Measurements from ENCODE around the gene SLC44A4.

SLC44A4 gene

GRCh38 chr6:31879143-31879542 is 346 bp upstream of the SLC44A4 start:
- H3K9ac ChIP-seq (ENCODE audit: low read depth, low read length): no peak overlapping the region
- H4K20me1 ChIP-seq (ENCODE audit: insufficient read depth, low read length): peaks cover 11% of the 10 kb centered on the region; the same call in 1 of the 2 replicates
- no peaks in the 10 kb centered on the region for H3K4me1 ChIP-seq (ENCODE audit: insufficient read depth, low read length)
- H3K4me3 ChIP-seq (ENCODE audit: low read depth in 1 of 2, low read length in 2 of 2): no peak overlapping the region
- no peak overlapping the region for H3K4me2 ChIP-seq (ENCODE audit: insufficient read depth, low read length)
- no peak overlapping the region for H3K27ac ChIP-seq (ENCODE audit: low read length)
- H3K9me3 ChIP-seq (ENCODE audit: insufficient read depth, low read length, severe bottlenecking): no peaks in the 10 kb centered on the region
- DNase-seq (no peak), ATAC-seq (ENCODE audit: insufficient read depth, low read depth) (no peak)
- TF ChIP-seq EZH2 (IDR thresholded peaks at IDR 0.05; ENCODE audit: borderline replicate concordance, low read depth, low read length, severe bottlenecking) (no peak), CTCF (IDR thresholded peaks at IDR 0.05; ENCODE audit: borderline replicate concordance, extremely low read depth, low read length, poor library complexity, severe bottlenecking) (no peak)
- H3K27me3 ChIP-seq (ENCODE audit: insufficient read depth, low read length, poor library complexity): no peaks in the 10 kb centered on the region
- H3K79me2 ChIP-seq (ENCODE audit: insufficient read depth, low read length): no peaks in the 10 kb centered on the region
- H3K36me3 ChIP-seq (ENCODE audit: insufficient read depth, low read length): peaks cover 44% of the 10 kb centered on the region
- H2AFZ ChIP-seq (ENCODE audit: low read depth, low read length): no peak overlapping the region

- peak; percentile 10; the same call in 2 of the 3 replicates for ATAC-seq (ENCODE audit: insufficient read depth, low read depth)
These were observed 575 bp downstream of the SLC44A4 start for GRCh38 chr6:31878222-31878621.

GRCh38 chr6:31877651-31878161 is 1.1 kb downstream of the SLC44A4 start:
- no peak for TF ChIP-seq EZH2 (IDR thresholded peaks at IDR 0.05; ENCODE audit: borderline replicate concordance, low read depth, low read length, severe bottlenecking)
- TF ChIP-seq CTCF (IDR thresholded peaks at IDR 0.05; ENCODE audit: borderline replicate concordance, extremely low read depth, low read length, poor library complexity, severe bottlenecking): no peak

More at GRCh38 chr6:31878222-31878621, 575 bp downstream of the SLC44A4 start:
- H3K36me3 ChIP-seq (ENCODE audit: insufficient read depth, low read length): peaks cover 35% of the 10 kb centered on the region
- peaks cover 6% of the 10 kb centered on the region; the same call in 1 of the 2 replicates for H4K20me1 ChIP-seq (ENCODE audit: insufficient read depth, low read length)
- no peaks in the 10 kb centered on the region for H3K9me3 ChIP-seq (ENCODE audit: insufficient read depth, low read length, severe bottlenecking)
- H3K4me1 ChIP-seq (ENCODE audit: insufficient read depth, low read length): no peaks in the 10 kb centered on the region
- no peak overlapping the region for H3K4me2 ChIP-seq (ENCODE audit: insufficient read depth, low read length)
- H3K4me3 ChIP-seq (ENCODE audit: low read depth in 1 of 2, low read length in 2 of 2): no peak overlapping the region
- no peaks in the 10 kb centered on the region for H3K27me3 ChIP-seq (ENCODE audit: insufficient read depth, low read length, poor library complexity)
- H2AFZ ChIP-seq (ENCODE audit: low read depth, low read length): no peak overlapping the region
- H3K79me2 ChIP-seq (ENCODE audit: insufficient read depth, low read length): no peaks in the 10 kb centered on the region
- H3K27ac ChIP-seq (ENCODE audit: low read length): no peak overlapping the region
- TF ChIP-seq EZH2 (IDR thresholded peaks at IDR 0.05; ENCODE audit: borderline replicate concordance, low read depth, low read length, severe bottlenecking) (no peak), CTCF (IDR thresholded peaks at IDR 0.05; ENCODE audit: borderline replicate concordance, extremely low read depth, low read length, poor library complexity, severe bottlenecking) (no peak)
- DNase-seq: no peak
- H3K9ac ChIP-seq (ENCODE audit: low read depth, low read length): no peak overlapping the region

More at GRCh38 chr6:31877651-31878161, 1.1 kb downstream of the SLC44A4 start:
- Histone ChIP-seq H2AFZ (ENCODE audit: low read depth, low read length) (no peak overlapping the region), H3K9me3 (ENCODE audit: insufficient read depth, low read length, severe bottlenecking) (no peaks in the 10 kb centered on the region), H4K20me1 (ENCODE audit: insufficient read depth, low read length) (peaks cover under 1% of the 10 kb centered on the region; the same call in 1 of the 2 replicates), H3K27ac (ENCODE audit: low read length) (no peak overlapping the region), H3K4me1 (ENCODE audit: insufficient read depth, low read length) (no peaks in the 10 kb centered on the region), H3K79me2 (ENCODE audit: insufficient read depth, low read length) (no peaks in the 10 kb centered on the region), H3K36me3 (ENCODE audit: insufficient read depth, low read length) (peaks cover 30% of the 10 kb centered on the region), H3K4me2 (ENCODE audit: insufficient read depth, low read length) (no peak overlapping the region), H3K9ac (ENCODE audit: low read depth, low read length) (no peak overlapping the region), H3K4me3 (ENCODE audit: low read depth in 1 of 2, low read length in 2 of 2) (no peak overlapping the region), H3K27me3 (ENCODE audit: insufficient read depth, low read length, poor library complexity) (no peaks in the 10 kb centered on the region)
- DNase-seq (no peak), ATAC-seq (ENCODE audit: insufficient read depth, low read depth) (no peak)

All from DND-41 (cell line).